Upper lobe of right lung (tissue), 1 donor: Measurements from ENCODE around the gene ASTN2. TPM values are rescaled to one million over a fixed set of nuclear protein-coding genes. Genes with fewer than 3 reads are reported as not detected.

ENCODE experiments used
- ATAC-seq: fragments of 200-7000 bp; cut with Tn5 transposase; one replicate; pipeline ENCODE4 v1.9.1; 2020; ENCODE audit warnings: mild to moderate bottlenecking, moderate library complexity
- DNase-seq: peaks from one replicate; pipeline ENCODE4 v3.0.0-alpha.2; 2020
- H3K27ac ChIP-seq: fragments of 200-600 bp; one replicate; pipeline ENCODE4 v1.8.0; 2022
- H3K27me3 ChIP-seq: fragments of 200-600 bp; one replicate; pipeline ENCODE4 v1.8.0; 2022; ENCODE audit warnings: mild to moderate bottlenecking
- H3K36me3 ChIP-seq: fragments of 200-600 bp; one replicate; pipeline ENCODE4 v1.8.0; 2022
- H3K4me1 ChIP-seq: fragments of 200-600 bp; one replicate; pipeline ENCODE4 v1.8.0; 2022
- H3K4me3 ChIP-seq: fragments of 200-600 bp; one replicate; pipeline ENCODE4 v1.8.0; 2022; ENCODE audit warnings: mild to moderate bottlenecking
- H3K9me3 ChIP-seq: fragments of 200-600 bp; one replicate; pipeline ENCODE4 v1.8.0; 2022
- intact Hi-C: fragments of 100-400 bp; cut with DNase I; formaldehyde crosslinking; loops from one replicate; pipeline ENCODE4 v1.11.0; 2022
- total RNA-seq: library from RNA; stranded (reverse); fragmentation: NEBNext Ultra II Directional; extraction: Animal tissue kit (Norgen Biotek cat#: 25700); gene quantifications from one replicate; pipeline ENCODE4 v1.2.1, GENCODE V29; 2021
- TF ChIP-seq, protein P1 (sequence below): fragments of 200-600 bp; IDR thresholded peaks from one replicate; pipeline ENCODE4 v1.8.0; 2022; ENCODE audit warnings: antibody characterized with exemption
- donor health status: DM: no; HTN: yes; CAD: no; lungs with severe emphysema.

Gene ASTN2
- total RNA-seq, 1 donor from 2014 or later: 3.8 TPM

GRCh38 chr9:116546711-116547581 lies 867.9 kb downstream of the ASTN2 start:
- ATAC-seq: no peak
- intact Hi-C loops: no loop called here
- Histone ChIP-seq H3K27ac (no peak overlapping the region), H3K4me1 (peaks cover 3% of the 10 kb centered on the region), H3K36me3 (no peaks in the 10 kb centered on the region), H3K4me3 (no peak overlapping the region), H3K27me3 (no peaks in the 10 kb centered on the region), H3K9me3 (no peaks in the 10 kb centered on the region)
- DNase-seq: no peak
- TF ChIP-seq, protein P1, sequence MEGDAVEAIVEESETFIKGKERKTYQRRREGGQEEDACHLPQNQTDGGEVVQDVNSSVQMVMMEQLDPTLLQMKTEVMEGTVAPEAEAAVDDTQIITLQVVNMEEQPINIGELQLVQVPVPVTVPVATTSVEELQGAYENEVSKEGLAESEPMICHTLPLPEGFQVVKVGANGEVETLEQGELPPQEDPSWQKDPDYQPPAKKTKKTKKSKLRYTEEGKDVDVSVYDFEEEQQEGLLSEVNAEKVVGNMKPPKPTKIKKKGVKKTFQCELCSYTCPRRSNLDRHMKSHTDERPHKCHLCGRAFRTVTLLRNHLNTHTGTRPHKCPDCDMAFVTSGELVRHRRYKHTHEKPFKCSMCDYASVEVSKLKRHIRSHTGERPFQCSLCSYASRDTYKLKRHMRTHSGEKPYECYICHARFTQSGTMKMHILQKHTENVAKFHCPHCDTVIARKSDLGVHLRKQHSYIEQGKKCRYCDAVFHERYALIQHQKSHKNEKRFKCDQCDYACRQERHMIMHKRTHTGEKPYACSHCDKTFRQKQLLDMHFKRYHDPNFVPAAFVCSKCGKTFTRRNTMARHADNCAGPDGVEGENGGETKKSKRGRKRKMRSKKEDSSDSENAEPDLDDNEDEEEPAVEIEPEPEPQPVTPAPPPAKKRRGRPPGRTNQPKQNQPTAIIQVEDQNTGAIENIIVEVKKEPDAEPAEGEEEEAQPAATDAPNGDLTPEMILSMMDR: no peak

- DNase-seq (no peak), ATAC-seq (no peak)
- no peaks in the 10 kb centered on the region for H3K36me3 ChIP-seq
- H3K4me3 ChIP-seq: no peak overlapping the region
- TF ChIP-seq, protein P1: no peak
- H3K27me3 ChIP-seq: no peaks in the 10 kb centered on the region
- H3K9me3 ChIP-seq: no peaks in the 10 kb centered on the region
- intact Hi-C loops: no loop called here
- no peak overlapping the region for H3K27ac ChIP-seq
- H3K4me1 ChIP-seq: no peaks in the 10 kb centered on the region
Observed at GRCh38 chr9:116544896-116545295, 870.0 kb downstream of the ASTN2 start.

- TF ChIP-seq, protein P1: no peak
- Histone ChIP-seq H3K27me3 (no peaks in the 10 kb centered on the region), H3K4me3 (no peak overlapping the region), H3K9me3 (no peaks in the 10 kb centered on the region), H3K27ac (no peak overlapping the region), H3K36me3 (no peaks in the 10 kb centered on the region), H3K4me1 (no peaks in the 10 kb centered on the region)
- ATAC-seq (no peak), DNase-seq (no peak)
- intact Hi-C loops: no loop called here
Observed at GRCh38 chr9:116543731-116544400, 871.0 kb downstream of the ASTN2 start.

- no peak for DNase-seq
- no peak for ATAC-seq
- Histone ChIP-seq H3K36me3 (no peaks in the 10 kb centered on the region), H3K9me3 (no peaks in the 10 kb centered on the region), H3K27ac (no peak overlapping the region), H3K27me3 (no peaks in the 10 kb centered on the region), H3K4me1 (no peaks in the 10 kb centered on the region), H3K4me3 (no peak overlapping the region)
- TF ChIP-seq, protein P1: no peak
- intact Hi-C loops: no loop called here
Observed at GRCh38 chr9:116541402-116541801, 873.5 kb downstream of the ASTN2 start.

- Histone ChIP-seq H3K27ac (no peak overlapping the region), H3K9me3 (no peaks in the 10 kb centered on the region), H3K4me3 (no peak overlapping the region), H3K27me3 (no peaks in the 10 kb centered on the region), H3K36me3 (no peaks in the 10 kb centered on the region), H3K4me1 (no peaks in the 10 kb centered on the region)
- ATAC-seq: no peak
- TF ChIP-seq, protein P1: no peak
- DNase-seq: no peak
- intact Hi-C loops: no loop called here
Observed at GRCh38 chr9:116539549-116539948, 875.3 kb downstream of the ASTN2 start.
